Right atrium auricular region (tissue), 2 donors: ENCODE measurements around the gene DST. TPM values are rescaled to one million over a fixed set of nuclear protein-coding genes. Genes with fewer than 3 reads are reported as not detected.

Experiments
- DNase-seq: peaks from one replicate; pipeline ENCODE4 v3.0.0-alpha.2; 2019; ENCODE audit warnings: low spot score
- H3K27ac ChIP-seq, 2 donors: fragments of 200-600 bp; sonication (generic); 1 replicate in 1 of 2; 2 replicates in 1 of 2; pipeline ENCODE4 v1.5.1; 2016 to 2019
- H3K27me3 ChIP-seq, 2 donors: fragments of 200-600 bp; sonication (generic); one replicate each; pipeline versions ENCODE4 v1.5.1 to v1.6.0; 2017 to 2019
- H3K36me3 ChIP-seq: fragments of 200-600 bp; sonication (generic); one replicate; pipeline ENCODE4 v1.5.1; 2016
- H3K4me1 ChIP-seq, 2 donors: fragments of 200-600 bp; sonication (generic); one replicate each; pipeline versions ENCODE4 v1.5.1 to v1.6.0; 2017 to 2019
- H3K4me3 ChIP-seq, 2 donors: fragments of 200-600 bp; sonication (generic); 1 replicate in 1 of 2; 2 replicates in 1 of 2; pipeline ENCODE4 v1.5.1; 2017 to 2019; ENCODE audit warnings: mild to moderate bottlenecking in 1 of 2, moderate library complexity in 1 of 2
- H3K9me3 ChIP-seq, 2 donors: fragments of 200-600 bp; sonication (generic); one replicate each; pipeline ENCODE4 v1.5.1; 2019
- CTCF ChIP-seq, 2 donors: fragments of 200-600 bp; sonication (generic); IDR thresholded peaks; one replicate each; pipeline ENCODE4 v1.5.1; 2019; ENCODE audit warnings: antibody characterized with exemption in 2 of 2
- total RNA-seq, 2 donors: library from RNA; depleted of rRNA; stranded (reverse); fragments of >200 nt; gene quantifications; one replicate each; pipeline ENCODE4 v1.1.0, GENCODE V29; 2016

DST gene
- total RNA-seq, 2 donors from 2014 or later = 257 to 285 TPM

GRCh38 chr6:56538851-56539250 lies 103.8 kb downstream of the DST start:
- Histone ChIP-seq H3K4me3 (no peak overlapping the region), H3K4me1 (peaks cover 0 to 44% of the 10 kb centered on the region in 2 donors), H3K9me3 (no peaks in the 10 kb centered on the region), H3K27ac (peak overlapping the region in 1 of 2 donors; percentile 92), H3K27me3 (no peaks in the 10 kb centered on the region), H3K36me3 (peaks cover 27% of the 10 kb centered on the region)
- DNase-seq = no peak
- TF ChIP-seq CTCF (IDR thresholded peaks at IDR 0.05) = no peak

GRCh38 chr6:56537223-56537770 lies 105.4 kb downstream of the DST start:
- Histone ChIP-seq H3K9me3 (no peaks in the 10 kb centered on the region), H3K27me3 (no peaks in the 10 kb centered on the region), H3K27ac (no peak overlapping the region), H3K4me3 (no peak overlapping the region), H3K4me1 (peaks cover 0 to 40% of the 10 kb centered on the region in 2 donors), H3K36me3 (peaks cover 30% of the 10 kb centered on the region)
- DNase-seq = no peak
- TF ChIP-seq CTCF (IDR thresholded peaks at IDR 0.05) = no peak

- peaks cover 0 to 33% of the 10 kb centered on the region in 2 donors for H3K4me1 ChIP-seq
These were observed 106.2 kb downstream of the DST start for GRCh38 chr6:56536536-56536935.

GRCh38 chr6:56535626-56536025 lies 107.1 kb downstream of the DST start:
- Histone ChIP-seq H3K4me3 (no peak overlapping the region), H3K36me3 (peaks cover 46% of the 10 kb centered on the region), H3K27me3 (no peaks in the 10 kb centered on the region), H3K27ac (no peak overlapping the region), H3K4me1 (peaks cover 0 to 30% of the 10 kb centered on the region in 2 donors), H3K9me3 (no peaks in the 10 kb centered on the region)
- no peak for TF ChIP-seq CTCF (IDR thresholded peaks at IDR 0.05)
- no peak for DNase-seq

More at GRCh38 chr6:56536536-56536935, 106.2 kb downstream of the DST start:
- Histone ChIP-seq H3K27me3 (no peaks in the 10 kb centered on the region), H3K4me3 (no peak overlapping the region), H3K9me3 (no peaks in the 10 kb centered on the region), H3K36me3 (peaks cover 38% of the 10 kb centered on the region), H3K27ac (no peak overlapping the region)
- TF ChIP-seq CTCF (IDR thresholded peaks at IDR 0.05) = no peak
- DNase-seq = no peak

GRCh38 chr6:56534680-56535419 lies 107.8 kb downstream of the DST start:
- Histone ChIP-seq H3K27me3 (no peaks in the 10 kb centered on the region), H3K36me3 (peaks cover 52% of the 10 kb centered on the region), H3K4me1 (peaks cover 0 to 23% of the 10 kb centered on the region in 2 donors), H3K27ac (no peak overlapping the region), H3K9me3 (no peaks in the 10 kb centered on the region), H3K4me3 (no peak overlapping the region)
- no peak for DNase-seq
- no peak for TF ChIP-seq CTCF (IDR thresholded peaks at IDR 0.05)
